IMR-90 (cell line): ENCODE data around the gene NPRL2.

ENCODE experiments used
- CEBPB ChIP-seq: IDR thresholded peaks from 2 replicates; pipeline ENCODE4 v1.6.1; 2012; ENCODE audit warnings: low read depth, low read length, improper control_type of control experiment
- CHD1 ChIP-seq: IDR thresholded peaks from 2 replicates; pipeline ENCODE4 v1.6.1; 2012; ENCODE audit warnings: low read depth, low read length, improper control_type of control experiment
- CTCF ChIP-seq: conservative IDR thresholded peaks from 2 replicates; pipeline ENCODE4 v1.5.1; 2012; ENCODE audit warnings: mild to moderate bottlenecking, low read depth, low read length, improper control_type of control experiment
- MAZ ChIP-seq: IDR thresholded peaks from 2 replicates; pipeline ENCODE4 v1.6.1; 2012; ENCODE audit warnings: low read depth, mild to moderate bottlenecking, low read length, improper control_type of control experiment, moderate library complexity, borderline replicate concordance
- MXI1 ChIP-seq: IDR thresholded peaks from 2 replicates; pipeline ENCODE4 v1.6.1; 2012; ENCODE audit warnings: low read depth, mild to moderate bottlenecking, low read length, moderate library complexity, borderline replicate concordance
- POLR2A ChIP-seq: IDR thresholded peaks from 2 replicates; pipeline ENCODE4 v1.6.1; 2012; ENCODE audit warnings: mild to moderate bottlenecking, low read depth, low read length
- RAD21 ChIP-seq: IDR thresholded peaks from 2 replicates; pipeline ENCODE4 v1.6.1; 2012; ENCODE audit warnings: low read length, improper control_type of control experiment
- SMC3 ChIP-seq: fragments of 150-350 bp; IDR thresholded peaks from 2 replicates; pipeline ENCODE4 v1.6.1; 2016; ENCODE audit warnings: low read depth, mild to moderate bottlenecking, antibody characterized with exemption, low read length, moderate library complexity
- USF2 ChIP-seq: fragments of 150-350 bp; IDR thresholded peaks from 2 replicates; pipeline ENCODE4 v1.6.1; 2017; ENCODE audit warnings: mild to moderate bottlenecking, antibody characterized with exemption, low read length, low read depth

GRCh38 chr3:50365842-50366220 is 15.3 kb upstream of the NPRL2 start:
- TF ChIP-seq CHD1, result no peak
- TF ChIP-seq CTCF, result no peak
- no peak for TF ChIP-seq USF2
- no peak for TF ChIP-seq POLR2A
- TF ChIP-seq SMC3, result no peak
- no peak for TF ChIP-seq MAZ
- no peak for TF ChIP-seq MXI1
- no peak for TF ChIP-seq RAD21
- TF ChIP-seq CEBPB, result no peak
